Gastrocnemius medialis (tissue), 4 donors: ENCODE data around the gene SORBS1. TPM values are rescaled to one million over a fixed set of nuclear protein-coding genes. Genes with fewer than 3 reads are reported as not detected.

Source experiments
- ATAC-seq, 2 donors: fragments of 150-250 bp; one replicate each; pipeline ENCODE4 v1.9.1; 2016
- DNase-seq, 2 donors: peaks; one replicate each; pipeline ENCODE4 v3.0.0-alpha.2; 2019
- H3K27ac ChIP-seq, 4 donors: fragments of 200-600 bp; sonication (generic); 1 replicate in 1 of 4; 2 replicates in 3 of 4; pipeline ENCODE4 v1.5.1; 2016 to 2018; ENCODE audit warnings: mild to moderate bottlenecking in 2 of 4, moderate library complexity in 1 of 4
- H3K27me3 ChIP-seq, 3 donors: fragments of 200-600 bp; sonication (generic) in 2 of 3; 1 replicate in 1 of 3; 2 replicates in 2 of 3; pipeline versions ENCODE4 v1.5.1 to v1.6.0; 2016 to 2019; ENCODE audit warnings: mild to moderate bottlenecking in 1 of 3, moderate library complexity in 1 of 3
- H3K36me3 ChIP-seq, 2 donors: fragments of 200-600 bp; sonication (generic) in 1 of 2; one replicate each; pipeline ENCODE4 v1.5.1; 2017 to 2018
- H3K4me1 ChIP-seq, 2 donors: fragments of 200-600 bp; sonication (generic) in 1 of 2; one replicate each; pipeline ENCODE4 v1.5.1; 2016 to 2017; ENCODE audit warnings: mild to moderate bottlenecking in 2 of 2
- H3K4me3 ChIP-seq, 4 donors: fragments of 200-600 bp; sonication (generic) in 3 of 4; 1 replicate in 1 of 4; 2 replicates in 3 of 4; pipeline ENCODE4 v1.5.1; 2016 to 2019; ENCODE audit warnings: mild to moderate bottlenecking in 2 of 4
- H3K9me3 ChIP-seq, 3 donors: fragments of 200-600 bp; sonication (generic) in 2 of 3; 1 replicate in 1 of 3; 2 replicates in 2 of 3; pipeline ENCODE4 v1.5.1; 2016 to 2019
- CTCF ChIP-seq, 5 experiments: fragments of 450-650 bp in 3 of 5; fragments of 200-600 bp in 2 of 5; sonication (generic) in 2 of 5; IDR thresholded peaks in 4 of 5; conservative IDR thresholded peaks in 1 of 5; 1 replicate in 4 of 5; 2 replicates in 1 of 5; pipeline ENCODE4 v1.5.1; 2016 to 2019; ENCODE audit warnings: antibody characterized with exemption in 5 of 5, mild to moderate bottlenecking in 3 of 5, moderate library complexity in 3 of 5
- POLR2A ChIP-seq, 2 donors: fragments of 450-650 bp; IDR thresholded peaks; one replicate each; pipeline ENCODE4 v1.6.1; 2017; ENCODE audit warnings: antibody characterized with exemption in 2 of 2, mild to moderate bottlenecking in 2 of 2, moderate library complexity in 2 of 2
- in situ Hi-C, 4 donors: fragments of 200-750 bp; cut with MboI; loops; one replicate each; pipeline versions ENCODE4 v1.15.0 to v1.8.0; 2017; ENCODE audit warnings: low sequenced_read_pairs in 4 of 4
- intact Hi-C: fragments of 100-400 bp; cut with DNase I; formaldehyde crosslinking; loops from one replicate; pipeline ENCODE4 v1.15.1; 2023; ENCODE audit warnings: low total_unique reads
- total RNA-seq, 4 donors: library from RNA; depleted of rRNA; stranded (reverse); fragments of >200 nt; gene quantifications; one replicate each; pipeline versions ENCODE4 v1.1.0 to v1.2.3, GENCODE V29; 2016

Gene SORBS1
- total RNA-seq, 4 donors from 2014 or later: 146 to 331 (median 186) TPM

- ATAC-seq: peak in 1 of 2 donors; percentile 24
- TF ChIP-seq POLR2A (IDR thresholded peaks at IDR 0.05) (no peak), CTCF (IDR thresholded peaks at IDR 0.05 in 4 of 5, conservative IDR thresholded peaks at IDR 0.05 in 1 of 5) (no peak)
- peaks cover 64 to 70% of the 10 kb centered on the region in 2 donors for H3K4me1 ChIP-seq
- intact Hi-C loops: no loop called here
- H3K27ac ChIP-seq: peak overlapping the region; percentile 33 to 78 (median 63)
- H3K4me3 ChIP-seq: no peak overlapping the region
- no peaks in the 10 kb centered on the region for H3K9me3 ChIP-seq
- in situ Hi-C loops: no loop called here
- no peaks in the 10 kb centered on the region for H3K27me3 ChIP-seq
- DNase-seq: no peak
- H3K36me3 ChIP-seq: no peaks in the 10 kb centered on the region
Observed at GRCh38 chr10:95502377-95502776, 58.8 kb downstream of the SORBS1 start.

GRCh38 chr10:95501203-95502094, 59.7 kb downstream of the SORBS1 start:
- ATAC-seq (no peak), DNase-seq (no peak)
- Histone ChIP-seq H3K4me3 (no peak overlapping the region), H3K4me1 (peaks cover 66 to 78% of the 10 kb centered on the region in 2 donors), H3K36me3 (no peaks in the 10 kb centered on the region), H3K27me3 (no peaks in the 10 kb centered on the region), H3K9me3 (no peaks in the 10 kb centered on the region), H3K27ac (peak overlapping the region; percentile 57 to 78 (median 66))
- in situ Hi-C loops (no loop called here), intact Hi-C loops (no loop called here)
- no peak for TF ChIP-seq CTCF (IDR thresholded peaks at IDR 0.05 in 4 of 5, conservative IDR thresholded peaks at IDR 0.05 in 1 of 5)
- no peak for TF ChIP-seq POLR2A (IDR thresholded peaks at IDR 0.05)

GRCh38 chr10:95500649-95501048, 60.5 kb downstream of the SORBS1 start:
- ATAC-seq (peak; percentile 75 to 82), DNase-seq (peak; percentile 25 to 42)
- Histone ChIP-seq H3K27me3 (no peaks in the 10 kb centered on the region), H3K4me3 (no peak overlapping the region), H3K36me3 (no peaks in the 10 kb centered on the region), H3K27ac (peak overlapping the region; percentile 57 to 78 (median 66)), H3K9me3 (no peaks in the 10 kb centered on the region), H3K4me1 (peaks cover 58 to 73% of the 10 kb centered on the region in 2 donors)
- intact Hi-C loops: no loop called here
- in situ Hi-C loops: no loop called here
- TF ChIP-seq CTCF (IDR thresholded peaks at IDR 0.05 in 4 of 5, conservative IDR thresholded peaks at IDR 0.05 in 1 of 5) (no peak), POLR2A (IDR thresholded peaks at IDR 0.05) (no peak)

- intact Hi-C loops (no loop called here), in situ Hi-C loops (no loop called here)
- Histone ChIP-seq H3K27ac (peak overlapping the region; percentile 57 to 78 (median 66)), H3K36me3 (no peaks in the 10 kb centered on the region), H3K9me3 (no peaks in the 10 kb centered on the region), H3K4me3 (no peak overlapping the region), H3K27me3 (no peaks in the 10 kb centered on the region), H3K4me1 (peaks cover 53 to 68% of the 10 kb centered on the region in 2 donors)
- peak; percentile 47 to 55 for ATAC-seq
- DNase-seq: no peak
- TF ChIP-seq CTCF (IDR thresholded peaks at IDR 0.05 in 4 of 5, conservative IDR thresholded peaks at IDR 0.05 in 1 of 5) (no peak), POLR2A (IDR thresholded peaks at IDR 0.05) (no peak)
Observed at GRCh38 chr10:95500097-95500496, 61.1 kb downstream of the SORBS1 start.
